NCI-H146 treated with DMSO at 0.1 percent for 48 hours (cell line): ENCODE results near the gene TMEM131.
"Not testable (repeated sequence)": the region's sequence is repeated elsewhere in the genome, so short reads cannot be mapped to it uniquely, and the experiment has no call there.

Experiments used
- DNase-seq: peaks from one replicate; lab custom pipeline; 2025; ENCODE audit not compliant: unreplicated experiment; lab: John Stamatoyannopoulos, UW

Gene TMEM131

DNA sequence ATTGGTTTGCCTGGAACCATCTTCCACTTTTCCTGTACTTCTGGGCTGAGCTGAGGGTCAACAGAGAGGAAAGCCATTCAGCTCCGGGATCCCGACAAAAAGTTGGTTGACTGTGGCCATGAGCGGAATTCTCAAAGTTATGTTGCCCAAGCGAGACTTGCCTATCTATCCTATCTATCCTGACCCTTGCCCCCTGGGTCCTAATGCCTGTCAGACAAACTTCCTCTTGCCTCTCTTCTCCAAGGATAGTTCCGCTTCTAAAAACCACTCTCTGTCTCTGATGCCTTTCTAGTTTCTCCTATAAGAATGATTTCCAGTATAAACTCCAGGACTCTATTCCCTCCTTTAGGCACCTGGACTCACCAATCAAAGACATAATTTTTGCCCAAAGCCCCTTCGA lies 173.9 kb downstream of the TMEM131 start:
- DNase-seq: not testable (repeated sequence)

DNA sequence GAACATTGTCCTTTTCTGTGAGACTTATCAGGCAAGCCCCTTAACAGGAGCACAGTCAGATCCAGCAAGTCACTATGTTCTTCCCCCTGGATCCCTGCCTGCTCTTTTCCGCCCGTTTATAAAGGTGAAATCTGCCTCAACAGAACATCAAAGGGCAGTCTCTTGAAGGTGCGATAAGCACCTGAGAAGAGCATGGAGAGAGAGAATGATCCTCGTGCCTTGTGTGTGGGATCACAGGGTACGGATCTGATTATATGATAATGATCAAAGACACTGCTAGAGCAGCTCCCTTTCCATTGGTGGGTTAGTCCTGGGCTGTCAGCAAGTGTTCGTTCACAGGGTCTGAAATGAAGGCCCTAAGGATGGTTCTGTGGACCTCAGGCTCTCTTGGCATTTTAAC lies 176.0 kb downstream of the TMEM131 start:
- no peak for DNase-seq

DNA sequence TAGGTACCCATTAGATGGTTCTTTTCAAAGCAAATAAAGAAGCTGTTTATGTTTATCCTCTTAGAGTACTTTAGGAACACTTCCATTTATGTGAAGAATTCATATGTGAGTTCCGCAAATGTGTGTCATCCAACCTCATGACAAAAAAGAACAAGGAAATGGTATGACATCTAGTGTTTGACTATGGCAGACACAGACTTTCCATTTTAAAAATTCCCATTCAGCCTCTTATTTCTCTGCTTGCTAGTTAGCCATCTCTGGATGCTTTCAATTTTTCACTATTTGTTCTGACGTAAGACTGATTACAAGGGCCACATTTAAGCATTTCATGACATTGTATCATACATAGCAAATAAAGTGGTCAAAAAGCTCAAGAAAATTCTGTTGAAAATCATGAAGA lies 179.3 kb downstream of the TMEM131 start:
- no peak for DNase-seq

DNA sequence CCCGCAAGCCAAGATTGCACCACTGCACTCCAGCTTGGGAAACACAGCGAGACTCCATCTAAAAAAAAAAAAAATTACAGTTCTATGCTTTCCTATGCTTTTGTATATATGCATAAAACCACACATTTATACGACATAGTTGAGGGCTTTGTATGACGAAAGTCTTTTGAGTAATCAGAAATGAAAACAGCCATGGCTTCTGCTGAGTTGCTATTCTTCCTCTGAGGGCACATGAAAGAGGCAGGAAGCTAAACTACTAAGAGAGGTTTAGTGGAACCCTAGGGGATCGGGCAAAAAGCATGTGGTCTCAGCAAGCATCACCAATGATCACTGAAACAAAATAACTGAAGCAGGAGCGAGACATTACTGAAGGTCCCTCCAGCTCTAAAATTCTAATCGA lies 182.8 kb downstream of the TMEM131 start:
- no peak for DNase-seq

DNA sequence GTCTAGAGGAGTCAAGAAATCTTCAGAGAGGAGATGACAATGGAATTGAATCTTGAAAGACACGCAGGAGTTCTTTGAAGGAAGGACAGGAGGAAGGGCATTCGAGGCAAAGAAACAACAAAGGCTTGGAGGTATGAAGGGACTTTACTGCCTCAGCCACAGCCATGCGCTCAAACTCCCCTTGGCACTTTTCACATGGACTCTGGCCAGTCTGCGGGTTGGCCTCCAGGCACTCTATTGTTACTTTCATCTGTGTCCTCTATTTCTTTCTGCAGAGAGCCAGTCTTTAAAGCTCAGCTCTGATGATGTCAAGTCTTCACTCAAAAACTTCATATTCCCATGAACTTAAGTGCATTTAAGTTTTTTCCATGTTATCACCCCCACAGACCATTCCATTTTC lies 186.9 kb downstream of the TMEM131 start:
- DNase-seq: no peak

DNA sequence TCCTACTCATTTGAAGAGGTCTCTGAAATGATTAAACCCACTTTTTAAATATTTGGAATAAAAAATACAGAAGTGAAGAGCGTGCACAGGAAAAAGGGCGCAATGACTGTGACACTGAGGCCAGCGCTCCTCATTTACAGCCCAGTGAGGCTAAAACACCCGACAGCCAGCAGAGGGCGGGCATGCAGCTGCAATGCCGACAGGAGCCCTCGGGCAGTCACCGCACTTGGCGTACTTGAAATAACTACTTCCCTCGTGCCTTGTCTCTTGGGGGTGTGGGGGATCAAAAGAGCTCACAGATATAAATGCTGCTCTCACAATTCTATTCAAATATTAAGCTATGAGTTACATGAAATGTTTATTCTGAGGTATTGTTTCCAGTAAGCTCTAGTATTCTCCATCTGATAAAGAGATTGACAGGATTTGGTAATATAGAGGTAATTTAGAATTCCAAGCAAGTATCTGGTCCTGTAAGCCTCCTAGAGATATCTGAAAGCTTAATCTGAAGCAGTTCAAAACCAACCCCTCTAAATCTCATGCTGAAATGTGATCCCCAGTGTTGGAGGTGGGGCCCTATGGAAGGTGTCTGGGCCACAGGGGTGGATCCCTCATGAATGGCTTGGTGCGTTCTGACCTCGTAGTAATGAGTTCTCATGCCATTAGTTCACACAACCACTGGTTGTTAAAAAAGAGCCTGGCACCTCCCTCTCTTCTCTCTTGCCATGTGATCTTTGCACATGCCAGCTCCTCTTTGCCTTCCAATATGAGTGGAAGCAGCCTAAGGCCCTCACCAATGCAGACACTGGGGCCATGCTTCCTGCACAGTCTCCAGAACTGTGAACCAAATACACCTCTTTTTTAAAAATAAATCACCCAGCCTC lies 188.8 kb downstream of the TMEM131 start:
- peak; percentile 38 for DNase-seq

DNA sequence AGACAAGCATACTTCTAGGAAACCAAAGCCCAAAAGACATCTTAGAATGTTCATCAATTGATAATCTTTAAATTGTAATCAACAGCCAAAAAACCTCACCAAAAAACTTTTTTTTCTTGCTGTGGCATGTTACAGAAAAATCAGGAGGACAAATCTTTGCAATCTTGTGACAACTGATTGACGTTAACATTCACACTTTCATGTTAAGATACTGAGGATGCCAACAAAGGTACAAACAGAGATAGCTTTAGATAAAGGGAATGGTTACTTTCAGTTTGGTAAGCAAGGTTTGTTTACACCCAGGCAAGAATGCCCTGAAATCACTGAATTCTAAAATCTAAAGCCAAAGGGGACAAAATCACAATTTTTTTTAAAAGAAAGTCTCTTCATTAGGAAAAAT lies 190.0 kb downstream of the TMEM131 start:
- DNase-seq: no peak

DNA sequence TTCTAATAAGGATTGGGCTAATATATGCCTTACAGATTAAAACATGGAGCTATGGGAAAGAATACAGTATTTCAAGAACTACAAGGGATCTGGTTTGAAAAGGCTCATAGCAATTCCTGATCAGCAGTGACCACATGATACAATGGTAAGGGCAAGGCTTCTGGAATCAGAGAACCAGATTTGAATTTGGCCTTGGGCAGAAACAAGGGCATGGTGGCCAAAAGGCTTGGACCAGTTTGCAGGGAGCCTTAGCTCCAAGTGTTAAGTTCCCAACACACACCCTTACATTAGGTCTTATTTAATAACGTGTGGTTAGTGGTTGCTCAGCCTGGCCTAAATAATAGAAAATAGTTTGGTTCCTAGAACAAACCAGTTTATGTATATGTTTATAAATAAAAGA lies 194.7 kb downstream of the TMEM131 start:
- no peak for DNase-seq

DNA sequence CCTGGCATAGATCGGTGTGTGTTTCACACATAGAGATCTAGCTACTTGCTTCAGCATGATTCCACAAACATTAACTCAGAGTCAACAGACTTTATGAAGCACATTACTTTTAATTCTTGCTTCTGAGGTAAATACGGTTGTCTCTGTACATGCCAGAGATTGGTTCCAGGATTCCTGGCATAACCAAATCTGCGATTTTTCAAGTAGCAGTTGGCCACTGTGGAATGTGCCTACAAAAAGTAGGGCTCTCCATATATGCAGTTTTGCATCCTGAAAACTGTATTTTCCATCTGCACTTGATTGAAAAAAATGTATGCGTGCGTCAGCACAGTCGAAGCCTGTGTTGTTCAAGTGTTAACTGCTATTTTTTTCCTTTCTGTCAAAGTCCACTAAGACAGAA lies 197.3 kb downstream of the TMEM131 start:
- DNase-seq: no peak

DNA sequence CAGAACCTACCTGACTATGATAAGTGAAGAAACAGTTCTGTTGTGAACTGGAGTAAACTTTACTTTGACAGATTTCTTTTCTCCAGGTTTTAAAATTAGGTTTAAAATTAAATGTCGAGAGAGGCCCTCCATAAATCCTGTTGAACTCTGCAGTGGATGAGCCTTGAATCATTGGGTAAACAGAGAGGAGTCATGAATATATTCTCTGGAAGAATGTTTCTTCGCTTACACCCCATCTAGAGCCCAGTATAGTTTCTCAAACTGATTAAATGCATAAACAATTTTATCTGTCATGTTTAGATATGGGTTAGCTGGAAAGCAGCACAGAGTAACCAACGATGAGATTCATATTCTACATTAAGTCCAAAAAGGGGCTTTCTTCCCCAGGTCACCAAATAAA lies 198.4 kb downstream of the TMEM131 start:
- DNase-seq: no peak

DNA sequence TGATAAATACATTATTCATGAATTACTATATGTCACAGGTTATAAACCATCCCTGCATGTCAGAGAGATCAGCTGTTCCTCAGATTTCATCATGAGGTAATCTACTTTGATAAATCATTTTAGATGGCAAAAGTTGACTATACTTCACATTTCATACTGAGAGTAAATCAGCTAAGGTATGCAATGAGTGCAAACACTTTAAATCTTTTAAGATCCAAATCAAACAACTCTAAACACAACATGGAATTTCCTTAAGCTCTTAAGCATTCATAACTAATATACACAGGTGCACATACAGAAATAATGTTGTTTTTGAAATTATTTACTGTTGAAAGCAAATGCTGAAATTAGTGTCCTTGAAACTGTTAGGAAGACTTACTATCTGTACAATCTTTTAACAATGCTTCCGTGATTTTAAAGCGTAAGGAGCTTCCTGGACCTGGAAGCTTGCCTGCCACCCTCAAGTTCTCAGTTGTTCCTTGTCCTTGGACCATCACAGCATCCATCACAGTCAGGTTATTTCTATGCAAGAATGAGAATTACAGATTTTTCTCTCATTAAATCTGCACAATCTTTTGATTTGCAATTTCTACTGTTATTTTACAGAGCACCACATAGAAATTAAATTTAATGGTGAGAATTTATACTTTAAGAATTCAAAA lies 199.2 kb downstream of the TMEM131 start:
- no peak for DNase-seq

DNA sequence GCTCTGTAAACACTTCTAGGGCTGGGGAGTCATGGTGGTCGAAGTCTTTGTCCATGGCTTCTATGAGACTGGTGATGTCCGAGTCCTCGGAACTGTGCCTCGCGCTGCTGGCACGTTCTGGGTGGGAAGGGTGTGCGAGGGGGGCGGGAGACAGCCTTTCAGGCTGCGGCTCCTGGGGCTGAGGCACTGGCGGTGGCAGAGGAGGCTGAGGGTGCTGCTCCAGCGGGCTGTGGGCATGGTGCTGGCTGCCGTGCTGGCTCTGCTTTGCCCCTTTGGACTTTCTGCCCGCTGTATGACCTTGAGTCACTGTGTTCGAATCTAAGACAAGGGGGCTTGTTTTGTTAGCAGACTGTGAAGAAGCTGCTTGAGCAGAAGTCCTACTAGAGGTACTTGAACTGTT lies 203.3 kb downstream of the TMEM131 start:
- DNase-seq: no peak

DNA sequence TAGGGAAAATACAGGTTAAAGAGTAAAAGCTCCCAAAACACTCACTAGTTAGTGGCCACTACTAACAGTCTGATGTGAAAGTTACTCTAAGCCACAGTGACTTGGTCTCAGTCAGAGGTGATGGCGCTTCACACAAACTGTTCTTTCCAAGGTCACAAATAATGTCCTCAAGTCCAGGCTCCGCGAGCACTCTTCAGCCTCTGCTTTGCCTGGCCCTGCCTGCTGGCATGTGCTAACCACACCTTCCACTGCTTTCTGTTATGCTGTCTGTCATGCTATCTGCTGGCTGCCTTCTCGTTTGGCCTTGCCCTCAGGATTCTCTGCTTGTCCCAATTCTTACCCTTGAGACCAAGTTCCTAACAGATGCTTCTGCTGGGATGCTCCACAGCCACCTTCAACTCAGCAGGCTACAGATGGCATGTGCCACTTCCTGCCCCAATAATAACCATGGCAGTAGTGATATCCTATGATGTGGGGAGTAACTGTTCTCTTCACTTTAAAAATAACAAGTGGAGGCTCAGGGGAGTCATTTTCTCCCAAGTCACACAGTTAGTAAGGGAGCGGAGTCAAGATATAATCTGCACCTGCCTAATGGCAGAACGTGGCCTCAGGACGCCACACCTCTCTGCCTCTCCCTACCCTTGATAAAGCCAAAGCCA lies 206.6 kb downstream of the TMEM131 start:
- no peak for DNase-seq

DNA sequence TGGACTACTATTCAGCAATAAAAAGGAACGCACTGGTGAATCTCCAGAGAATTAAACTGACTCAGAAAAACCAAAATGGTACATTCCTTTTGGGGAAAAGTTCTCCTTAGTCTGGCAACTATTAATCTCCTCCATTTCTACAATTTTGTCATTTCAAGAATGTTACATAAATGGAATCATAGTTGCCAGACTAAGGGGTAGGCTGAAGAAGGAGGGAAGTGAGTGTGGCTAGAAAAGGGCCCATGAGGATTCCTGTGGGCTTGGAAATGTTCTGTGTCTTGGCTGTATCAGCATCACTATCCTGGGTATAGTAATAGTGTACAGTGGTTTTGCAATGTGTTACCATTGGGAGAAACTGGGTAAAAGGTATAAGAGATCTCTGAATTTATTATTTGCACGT lies 209.9 kb downstream of the TMEM131 start:
- DNase-seq: no peak

DNA sequence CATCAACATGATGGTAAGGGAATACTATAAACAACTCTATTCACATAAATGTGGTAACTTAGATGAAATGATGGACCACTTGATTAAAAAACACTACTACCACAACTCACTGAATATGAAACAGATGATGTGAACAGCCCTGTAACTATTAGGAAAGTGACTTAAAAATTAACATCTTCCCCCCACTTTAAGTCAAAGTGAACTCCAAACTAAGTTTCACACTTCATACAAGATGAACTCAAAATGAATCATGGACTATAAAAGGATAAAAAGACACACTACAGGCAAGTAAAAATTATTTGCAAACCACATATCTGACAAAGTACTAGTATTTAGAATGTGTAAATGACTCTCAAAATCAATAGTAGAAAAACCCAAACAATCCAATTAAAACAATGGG lies 210.8 kb downstream of the TMEM131 start:
- no peak for DNase-seq

DNA sequence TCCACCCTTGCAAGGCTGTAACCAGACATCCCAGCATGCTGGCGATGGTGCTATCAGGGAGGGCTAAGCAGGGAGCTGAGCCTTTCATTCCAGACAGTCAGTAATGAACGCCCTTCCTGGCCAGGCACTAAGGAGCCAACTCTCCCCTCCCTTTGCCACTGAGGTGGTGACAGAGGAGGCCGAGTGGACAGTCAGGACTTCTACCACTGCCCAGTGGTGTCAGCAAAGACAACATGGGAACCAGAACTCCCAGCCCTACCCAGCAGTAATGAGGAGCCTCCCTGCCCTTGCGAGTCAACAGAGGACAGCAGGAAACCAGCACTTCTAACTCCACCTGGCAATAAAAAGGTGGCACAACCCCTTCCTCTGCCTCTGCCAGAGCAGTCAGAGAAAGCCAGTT lies 213.8 kb downstream of the TMEM131 start:
- DNase-seq: no peak

DNA sequence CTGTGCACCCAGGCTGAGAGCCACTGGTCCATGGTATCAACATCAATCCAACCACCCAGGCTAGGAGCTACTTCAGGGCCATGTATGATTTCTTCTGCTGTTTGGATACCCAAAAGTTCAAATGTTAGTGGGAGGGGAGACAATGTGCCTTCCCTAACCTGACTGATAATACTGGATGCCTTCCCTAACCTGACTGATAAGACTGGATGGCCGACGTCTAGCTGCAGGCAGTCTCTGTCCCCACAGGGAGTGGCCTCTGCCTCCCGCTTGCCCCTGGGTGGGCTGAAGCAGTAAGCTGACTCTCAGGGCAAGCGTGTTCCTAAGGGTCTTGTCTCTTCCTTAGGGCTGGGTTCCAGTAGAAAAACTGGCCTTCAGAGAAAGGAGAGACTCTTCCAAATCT lies 216.6 kb downstream of the TMEM131 start:
- no peak for DNase-seq

DNA sequence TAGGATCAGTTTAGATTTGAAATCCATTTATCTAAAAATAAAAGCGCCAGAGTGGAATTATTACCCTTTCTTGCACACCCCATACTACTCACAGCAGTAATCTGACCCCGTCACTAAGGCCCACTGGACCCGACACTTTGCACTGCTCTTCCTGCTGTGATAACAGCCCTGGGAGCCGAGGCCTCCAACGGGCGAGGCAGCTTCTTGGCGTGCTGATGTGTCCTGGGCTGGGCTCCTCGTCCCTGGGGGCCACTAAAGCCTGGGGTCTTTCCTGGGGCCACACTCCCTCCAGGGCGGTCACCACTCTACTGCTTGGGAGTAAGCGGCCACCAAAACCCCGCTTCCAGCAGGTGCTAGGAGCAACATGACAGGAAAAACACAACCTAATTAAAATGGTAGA lies 220.7 kb downstream of the TMEM131 start:
- no peak for DNase-seq

DNA sequence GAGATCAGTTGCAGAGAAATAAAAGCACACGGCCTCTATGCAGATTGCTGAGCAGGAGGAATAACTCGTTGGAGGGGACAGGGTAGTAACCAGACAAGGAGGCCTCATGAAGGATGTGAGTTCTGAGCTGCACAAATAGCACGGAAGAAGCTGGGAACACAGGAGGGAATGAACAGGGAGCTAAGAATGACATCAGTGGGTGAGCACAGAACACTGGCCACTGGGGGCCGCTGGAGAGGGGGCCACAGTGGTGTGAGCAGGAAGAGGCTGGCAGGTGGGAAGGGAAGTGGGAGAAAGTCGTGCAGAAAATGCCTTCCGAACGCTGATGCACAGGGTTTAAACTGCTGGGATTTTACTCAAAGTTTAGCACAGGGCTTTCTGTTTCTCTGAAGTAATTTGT lies 221.3 kb downstream of the TMEM131 start:
- no peak for DNase-seq

DNA sequence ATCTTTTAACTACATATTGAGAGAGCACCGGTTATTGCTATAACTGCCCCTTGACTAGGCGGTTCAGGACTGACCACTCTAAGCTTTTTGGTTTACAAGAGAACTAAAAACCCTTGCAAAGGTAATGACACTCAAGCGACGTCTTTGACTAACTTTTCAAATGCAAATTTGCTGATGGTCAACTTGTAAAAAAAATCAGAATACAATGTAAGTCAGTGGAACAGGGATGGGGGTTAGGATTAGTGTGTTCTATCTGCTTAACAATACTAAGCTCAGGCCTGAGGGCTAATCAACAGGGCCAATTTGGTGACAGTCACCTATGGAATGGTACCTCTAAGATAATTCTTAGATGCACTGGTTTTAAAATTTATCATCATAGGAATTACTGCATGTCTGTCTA lies 225.3 kb downstream of the TMEM131 start:
- no peak for DNase-seq

DNA sequence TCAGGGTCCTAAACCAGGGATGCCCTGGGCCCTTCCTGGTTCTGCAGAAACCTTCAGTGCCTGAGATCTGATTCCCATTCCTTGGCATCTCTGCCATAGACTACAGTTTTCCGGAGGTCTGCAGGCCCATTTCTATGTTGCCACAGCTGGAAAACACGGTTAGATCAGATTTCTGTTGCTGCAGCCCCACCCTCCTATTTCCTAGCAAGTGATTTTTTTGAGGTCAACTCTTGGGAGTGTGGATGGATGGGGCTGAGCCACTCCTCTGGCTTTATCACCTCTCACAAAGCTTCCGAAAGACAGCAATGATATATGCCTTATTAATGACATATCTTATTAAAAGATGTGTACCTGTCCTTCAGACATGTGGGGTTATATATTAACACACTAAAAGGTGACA lies 226.0 kb downstream of the TMEM131 start:
- no peak for DNase-seq

DNA sequence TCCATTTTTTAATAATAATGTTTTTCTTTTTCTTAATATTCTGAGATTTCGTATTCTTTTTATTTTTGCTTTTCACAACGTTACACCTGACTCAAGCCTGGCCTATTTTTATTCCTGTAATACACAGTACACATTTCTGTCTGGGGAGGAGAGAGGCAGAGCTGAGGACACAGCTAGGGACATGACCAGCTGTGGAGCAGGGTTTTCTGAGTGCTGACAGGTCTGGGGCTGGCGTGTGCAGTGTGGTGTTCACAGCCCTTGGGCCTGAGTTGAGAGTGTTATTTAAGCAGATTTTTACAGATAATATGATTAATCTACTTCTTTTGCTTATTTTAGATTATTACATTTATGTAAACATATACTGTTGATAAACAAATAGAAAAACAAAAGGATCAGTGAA lies 226.4 kb downstream of the TMEM131 start:
- DNase-seq: no peak
